A549 (cell line): ENCODE data around the gene NDUFC2. TPM values are rescaled to one million over a fixed set of nuclear protein-coding genes. Genes with fewer than 3 reads are reported as not detected.

Experiments
- ATAC-seq, 2 experiments: fragments of 200-7000 bp in 1 of 2; fragments of >200 bp in 1 of 2; cut with Nextera tagmentation in 1 of 2; cut with Tn5 transposase in 1 of 2; 3 replicates each; pipeline versions ENCODE4 v1.8.0 to v1.9.1; 2018 to 2020; ENCODE audit warnings: mild to moderate bottlenecking in 1 of 2, moderate library complexity in 1 of 2
- CTCF ChIA-PET: fragments of 300-600 bp; sonication (Branson Sonifier 250); formaldehyde crosslinking; extraction: SDS; loops from one replicate; lab custom pipeline; 2021; ENCODE audit warnings: antibody characterized with exemption, inconsistent platforms; lab: Yijun Ruan, JAX
- POLR2A ChIA-PET: fragments of 350-600 bp; formaldehyde crosslinking; extraction: SDS; loops from one replicate; lab custom pipeline; 2021; ENCODE audit warnings: antibody characterized with exemption, inconsistent platforms; lab: Yijun Ruan, JAX
- DNase-seq, 2 experiments: peaks; one replicate each; pipeline versions ENCODE4 v3.0.0 to v3.0.0-alpha.2; 2011 to 2016; ENCODE audit warnings: low read depth in 1 of 2, low spot score in 1 of 2
- FAIRE-seq: peaks from 2 replicates; lab custom pipeline; 2011; peaks lifted over from hg19 to GRCh38; lab: Jason Lieb, UNC
- H3K27ac ChIP-seq, 2 experiments: fragments of >200 bp; sonication (Bioruptor Twin); formaldehyde crosslinking; 3 replicates each; pipeline ENCODE4 v1.5.1; 2016 to 2017
- H3K4me1 ChIP-seq: fragments of >200 bp; sonication (Bioruptor Twin); formaldehyde crosslinking; 3 replicates; pipeline ENCODE4 v1.6.1; 2016
- H3K4me2 ChIP-seq: fragments of >200 bp; sonication (Bioruptor Twin); formaldehyde crosslinking; 3 replicates; pipeline ENCODE4 v1.6.1; 2016
- H3K4me3 ChIP-seq: fragments of >200 bp; sonication (Bioruptor Twin); formaldehyde crosslinking; 3 replicates; pipeline ENCODE4 v1.5.1; 2016
- H3K9me3 ChIP-seq: fragments of >200 bp; sonication (Bioruptor Twin); formaldehyde crosslinking; 3 replicates; pipeline ENCODE4 v1.6.1; 2016
- BHLHE40 ChIP-seq: IDR thresholded peaks from 2 replicates; pipeline ENCODE4 v1.6.1; 2012; ENCODE audit warnings: low read depth, low read length, inconsistent platforms
- CBX8 ChIP-seq: fragments of 200-600 bp; sonication (generic); IDR thresholded peaks from 2 replicates; pipeline ENCODE4 v1.6.1; 2016
- EHMT2 ChIP-seq: fragments of 200-600 bp; sonication (generic); IDR thresholded peaks from 2 replicates; pipeline ENCODE4 v1.6.1; 2016; ENCODE audit warnings: antibody characterized with exemption, low read depth, mild to moderate bottlenecking, moderate library complexity
- ESRRA ChIP-seq: fragments of 150-350 bp; IDR thresholded peaks from 2 replicates; pipeline ENCODE4 v1.6.1; 2014; ENCODE audit warnings: mild to moderate bottlenecking, low read length, borderline replicate concordance
- FOSB ChIP-seq: fragments of 250-450 bp; sonication (Bioruptor Pico); IDR thresholded peaks from 2 replicates; pipeline ENCODE4 v1.5.0; 2020; ENCODE audit warnings: mild to moderate bottlenecking, moderate library complexity
- FOSL2 ChIP-seq, 2 experiments: fragments of 450-650 bp in 1 of 2; fragments of >200 bp in 1 of 2; sonication (Bioruptor Twin) in 1 of 2; formaldehyde crosslinking; IDR thresholded peaks; 2 replicates each; pipeline versions ENCODE4 v1.5.0 to v1.6.1; 2016 to 2020; ENCODE audit warnings: mild to moderate bottlenecking in 1 of 2, moderate library complexity in 1 of 2
- FOXS1 ChIP-seq: fragments of 250-450 bp; sonication (Bioruptor Pico); IDR thresholded peaks from 2 replicates; pipeline ENCODE4 v1.5.0; 2020; ENCODE audit warnings: mild to moderate bottlenecking, moderate library complexity
- GATA3 ChIP-seq: IDR thresholded peaks from 2 replicates; pipeline ENCODE4 v1.6.1; 2012; ENCODE audit warnings: borderline replicate concordance
- HES2 ChIP-seq: fragments of >200 bp; sonication (Bioruptor Twin); formaldehyde crosslinking; IDR thresholded peaks from 2 replicates; pipeline ENCODE4 v1.6.1; 2016
- JUNB ChIP-seq: fragments of >200 bp; sonication (Bioruptor Twin); formaldehyde crosslinking; IDR thresholded peaks from 2 replicates; pipeline ENCODE4 v1.6.1; 2016
- KDM1A ChIP-seq: fragments of 200-600 bp; sonication (generic); IDR thresholded peaks from 2 replicates; pipeline ENCODE4 v1.6.1; 2016; ENCODE audit warnings: low read depth, mild to moderate bottlenecking
- KDM5A ChIP-seq: fragments of 200-600 bp; sonication (generic); IDR thresholded peaks from 2 replicates; pipeline ENCODE4 v1.6.1; 2016; ENCODE audit warnings: antibody characterized with exemption, mild to moderate bottlenecking
- MAX ChIP-seq: IDR thresholded peaks from 2 replicates; pipeline ENCODE4 v1.6.1; 2012
- MAZ ChIP-seq: fragments of 150-350 bp; IDR thresholded peaks from 2 replicates; pipeline ENCODE4 v1.6.1; 2014; ENCODE audit warnings: antibody characterized with exemption, low read depth, low read length, borderline replicate concordance
- MYC ChIP-seq: IDR thresholded peaks from 2 replicates; pipeline ENCODE4 v1.6.1; 2012; ENCODE audit warnings: mild to moderate bottlenecking, inconsistent platforms, low read length, improper control_type of control experiment, borderline replicate concordance
- PBX3 ChIP-seq: IDR thresholded peaks from 2 replicates; pipeline ENCODE4 v1.6.1; 2012
- PHF8 ChIP-seq: fragments of 200-600 bp; sonication (generic); IDR thresholded peaks from 2 replicates; pipeline ENCODE4 v1.6.1; 2016; ENCODE audit warnings: low read depth, mild to moderate bottlenecking, antibody characterized with exemption, moderate library complexity, borderline replicate concordance
- POLR2A ChIP-seq: IDR thresholded peaks from 2 replicates; pipeline ENCODE4 v1.6.1; 2012; ENCODE audit warnings: mild to moderate bottlenecking, low read length
- POLR2AphosphoS2 ChIP-seq: conservative IDR thresholded peaks from 2 replicates; pipeline ENCODE4 v1.6.1; 2012; ENCODE audit warnings: low read length, improper control_type of control experiment, inconsistent platforms
- RAD21 ChIP-seq, 2 experiments: fragments of >200 bp in 1 of 2; sonication (Bioruptor Twin) in 1 of 2; formaldehyde crosslinking in 1 of 2; IDR thresholded peaks in 1 of 2; conservative IDR thresholded peaks in 1 of 2; 2 replicates in 1 of 2; 3 replicates in 1 of 2; pipeline ENCODE4 v1.6.1; 2012 to 2018; ENCODE audit warnings: inconsistent platforms in 1 of 2
- RARB ChIP-seq: fragments of 250-450 bp; sonication (Bioruptor Pico); IDR thresholded peaks from 2 replicates; pipeline ENCODE4 v1.8.0; 2021; ENCODE audit warnings: mild to moderate bottlenecking, moderate library complexity
- RCOR1 ChIP-seq: fragments of 150-350 bp; IDR thresholded peaks from 2 replicates; pipeline ENCODE4 v1.6.1; 2014; ENCODE audit warnings: antibody characterized with exemption, low read length, low read depth
- RNF2 ChIP-seq: fragments of 200-600 bp; sonication (generic); IDR thresholded peaks from 2 replicates; pipeline ENCODE4 v1.6.1; 2016; ENCODE audit warnings: low read depth, mild to moderate bottlenecking, antibody characterized with exemption, moderate library complexity, borderline replicate concordance
- SMC3 ChIP-seq: fragments of >200 bp; sonication (Bioruptor Twin); formaldehyde crosslinking; IDR thresholded peaks from 3 replicates; pipeline ENCODE4 v1.6.1; 2018; ENCODE audit warnings: inconsistent platforms
- SREBF2 ChIP-seq: fragments of 450-650 bp; IDR thresholded peaks from 2 replicates; pipeline ENCODE4 v1.6.1; 2014; ENCODE audit warnings: mild to moderate bottlenecking, moderate library complexity
- TFCP2L1 ChIP-seq: fragments of 250-450 bp; sonication (Bioruptor Pico); IDR thresholded peaks from 2 replicates; pipeline ENCODE4 v1.5.0; 2021; ENCODE audit warnings: mild to moderate bottlenecking
- USF2 ChIP-seq: fragments of 450-650 bp; IDR thresholded peaks from 2 replicates; pipeline ENCODE4 v1.6.1; 2014; ENCODE audit warnings: antibody characterized with exemption
- ZC3H11A ChIP-seq: fragments of 450-650 bp; IDR thresholded peaks from 2 replicates; pipeline ENCODE4 v1.6.1; 2014; ENCODE audit warnings: antibody characterized with exemption, mild to moderate bottlenecking
- ZFP36 ChIP-seq: fragments of 450-650 bp; IDR thresholded peaks from 2 replicates; pipeline ENCODE4 v1.6.1; 2014; ENCODE audit warnings: borderline replicate concordance; ENCODE audit not compliant: partially characterized antibody
- WGBS: methylation state at CpG from one replicate; pipeline ENCODE4 v1.1.6; 2017; ENCODE audit errors: missing lambda C conversion rate; 5-methylcytosine and 5-hydroxymethylcytosine counted together
- polyA plus RNA-seq, 4 experiments: library from polyadenylated mRNA; depleted of rRNA in 3 of 4; stranded (reverse); fragments of >200 nt; fragmentation: RNase III in 1 of 4; extraction: RNeasy Plus Mini Kit Qiagen cat#74134 plus additional on column Dnase treatment in 1 of 4; gene quantifications; 2 replicates in 3 of 4; 3 replicates in 1 of 4; pipeline ENCODE4 v1.2.3, GENCODE V29; 2011 to 2017

Gene NDUFC2
- polyA plus RNA-seq, 2 of the 4 experiments (the other 2 are of a cell fraction): 148 to 277 TPM

- TF ChIP-seq USF2: no peak
- no peak for TF ChIP-seq POLR2A
- no peak for TF ChIP-seq PHF8
- no peak for TF ChIP-seq SREBF2
- no peak for TF ChIP-seq MAX
Measured at GRCh38 chr11:78111298-78111697, 31.6 kb upstream of the NDUFC2 start (continued).

GRCh38 chr11:78110830-78111229, 31.2 kb upstream of the NDUFC2 start:
- no peak for ATAC-seq
- H3K27ac ChIP-seq: no peak overlapping the region
- FAIRE-seq: no peak
- H3K4me1 ChIP-seq: no peaks in the 10 kb centered on the region
- WGBS: 84% methylated on average over 2 of the region's 2 CpGs
- POLR2A ChIA-PET: no interaction called here
- no peak overlapping the region for H3K4me2 ChIP-seq
- TF ChIP-seq KDM1A: no peak
- TF ChIP-seq POLR2AphosphoS2: no peak
- TF ChIP-seq RAD21 (conservative IDR thresholded peaks at IDR 0.05 in 1 of 2, IDR thresholded peaks at IDR 0.05 in 1 of 2): no peak
- no peak for TF ChIP-seq ESRRA
- TF ChIP-seq RNF2: no peak
- no peak for TF ChIP-seq RCOR1
- no peak for TF ChIP-seq PBX3
- TF ChIP-seq FOSB (CRISPR knock-in tag): no peak
- TF ChIP-seq EHMT2: no peak
- no peak for TF ChIP-seq HES2
- no peak for TF ChIP-seq FOXS1
- TF ChIP-seq GATA3: no peak
- no peak for TF ChIP-seq ZFP36
- TF ChIP-seq PHF8: no peak
- TF ChIP-seq JUNB: no peak
- no peak for TF ChIP-seq MAZ
- TF ChIP-seq, all 56 proteins: peak for 0
- Histone ChIP-seq H3K4me3 (no peak overlapping the region), H3K9me3 (no peaks in the 10 kb centered on the region)
- no peak for DNase-seq
- CTCF ChIA-PET: interaction anchor here (0.6 kb wide), 1 partner anchor 23 kb away, joined by 3 read pairs; no protein-coding TSS in a partner anchor

- CTCF ChIA-PET: no interaction called here
- no peak for FAIRE-seq
Measured at GRCh38 chr11:78110351-78110750, 30.7 kb upstream of the NDUFC2 start.

More at GRCh38 chr11:78110351-78110750, 30.7 kb upstream of the NDUFC2 start:
- no peak overlapping the region for H3K4me3 ChIP-seq
- no peak overlapping the region for H3K27ac ChIP-seq
- H3K4me2 ChIP-seq: no peak overlapping the region
- ATAC-seq (no peak), DNase-seq (no peak)
- no peak for TF ChIP-seq FOXS1
- no peak for TF ChIP-seq ZC3H11A
- no peak for TF ChIP-seq MYC
- no peak for TF ChIP-seq TFCP2L1 (CRISPR knock-in tag)
- no peak for TF ChIP-seq SREBF2
- TF ChIP-seq KDM5A: no peak
- TF ChIP-seq PBX3: no peak
- TF ChIP-seq FOSL2 (IDR thresholded peaks at IDR 0.05): no peak
- TF ChIP-seq FOSL2 (CRISPR knock-in tag; IDR thresholded peaks at IDR 0.05): no peak
- TF ChIP-seq BHLHE40: no peak
- no peak for TF ChIP-seq CBX8
- TF ChIP-seq SMC3: no peak
- no peak for TF ChIP-seq RARB (CRISPR knock-in tag)
- H3K4me1 ChIP-seq: no peaks in the 10 kb centered on the region
- H3K9me3 ChIP-seq: no peaks in the 10 kb centered on the region
- WGBS: 97% methylated on average over 5 of the region's 5 CpGs
- POLR2A ChIA-PET: no interaction called here
